Keratinocyte (primary cell): ENCODE data around the gene SIRT4.

ENCODE experiments used
- EZH2 ChIP-seq: IDR thresholded peaks from one replicate; pipeline ENCODE4 v1.6.1; 2012; ENCODE audit warnings: inconsistent platforms, mild to moderate bottlenecking, low read length, moderate library complexity
- TF ChIP-seq, protein P1 (sequence below), 3 experiments: IDR thresholded peaks in 1 of 3; conservative IDR thresholded peaks in 1 of 3; optimal IDR thresholded peaks in 1 of 3; 2 replicates in 2 of 3; 3 replicates in 1 of 3; pipeline versions ENCODE3 to v1.5.1; 2011; ENCODE audit warnings: low read length in 3 of 3, mild to moderate bottlenecking in 3 of 3, moderate library complexity in 2 of 3, control low read depth in 1 of 3, inconsistent platforms in 1 of 3; ENCODE audit not compliant: insufficient read depth in 2 of 3; ENCODE audit errors: extremely low read depth in 1 of 3

DNA sequence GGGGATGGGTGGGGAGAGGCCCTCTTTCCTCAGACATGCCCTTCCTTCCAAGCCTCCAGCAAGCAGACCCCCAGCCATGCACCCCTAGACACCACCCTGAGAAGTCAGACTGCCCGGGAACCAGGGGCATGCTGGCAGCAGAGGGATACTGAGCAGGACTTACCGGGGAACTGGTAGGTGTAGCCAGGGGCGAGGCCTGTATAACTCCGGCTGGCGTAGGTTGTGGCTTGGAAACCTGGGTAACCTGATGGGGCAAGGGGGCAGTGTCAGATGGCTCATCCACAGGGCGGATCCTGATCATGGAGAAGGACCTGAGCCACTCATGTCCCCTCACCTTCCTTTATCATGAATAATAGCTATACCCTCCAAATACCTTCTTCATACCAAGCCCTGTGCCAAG, 51.0 kb downstream of the SIRT4 start:
- TF ChIP-seq, protein P1, sequence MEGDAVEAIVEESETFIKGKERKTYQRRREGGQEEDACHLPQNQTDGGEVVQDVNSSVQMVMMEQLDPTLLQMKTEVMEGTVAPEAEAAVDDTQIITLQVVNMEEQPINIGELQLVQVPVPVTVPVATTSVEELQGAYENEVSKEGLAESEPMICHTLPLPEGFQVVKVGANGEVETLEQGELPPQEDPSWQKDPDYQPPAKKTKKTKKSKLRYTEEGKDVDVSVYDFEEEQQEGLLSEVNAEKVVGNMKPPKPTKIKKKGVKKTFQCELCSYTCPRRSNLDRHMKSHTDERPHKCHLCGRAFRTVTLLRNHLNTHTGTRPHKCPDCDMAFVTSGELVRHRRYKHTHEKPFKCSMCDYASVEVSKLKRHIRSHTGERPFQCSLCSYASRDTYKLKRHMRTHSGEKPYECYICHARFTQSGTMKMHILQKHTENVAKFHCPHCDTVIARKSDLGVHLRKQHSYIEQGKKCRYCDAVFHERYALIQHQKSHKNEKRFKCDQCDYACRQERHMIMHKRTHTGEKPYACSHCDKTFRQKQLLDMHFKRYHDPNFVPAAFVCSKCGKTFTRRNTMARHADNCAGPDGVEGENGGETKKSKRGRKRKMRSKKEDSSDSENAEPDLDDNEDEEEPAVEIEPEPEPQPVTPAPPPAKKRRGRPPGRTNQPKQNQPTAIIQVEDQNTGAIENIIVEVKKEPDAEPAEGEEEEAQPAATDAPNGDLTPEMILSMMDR (optimal IDR thresholded peaks at IDR 0.05 in 1 of 3, IDR thresholded peaks at IDR 0.05 in 1 of 3, conservative IDR thresholded peaks at IDR 0.05 in 1 of 3; ENCODE audit: extremely low read depth in 1 of 3, insufficient read depth in 2 of 3, low read length in 3 of 3): no peak
- TF ChIP-seq EZH2: no peak
